HepG2 (cell line): ENCODE data around the gene PTCH1. TPM values are rescaled to one million over a fixed set of nuclear protein-coding genes. Genes with fewer than 3 reads are reported as not detected.

Experiments
- ATAC-seq: fragments of 200-7000 bp; cut with Tn5 transposase; 3 replicates; pipeline ENCODE4 v1.9.1; 2020; ENCODE audit warnings: mild to moderate bottlenecking, moderate library complexity
- BruUV-seq: library from RNA; stranded (reverse); fragments of 400-500 nt; replicated peaks from 2 replicates; lab custom pipeline; 2021; lab: Mats Ljungman, UMichigan
- CTCF ChIA-PET: fragments of 300-600 bp; formaldehyde crosslinking; extraction: SDS; loops from one replicate; lab custom pipeline; 2021; ENCODE audit warnings: low total read pairs, inconsistent platforms, low intra/inter-chr PET ratio; lab: Yijun Ruan, JAX
- POLR2A ChIA-PET: fragments of 350-600 bp; sonication (Branson Sonifier 250); formaldehyde crosslinking; loops from one replicate; lab custom pipeline; 2020; ENCODE audit warnings: antibody characterized with exemption, inconsistent platforms; lab: Yijun Ruan, JAX
- DNase-seq: peaks from one replicate; pipeline ENCODE4 v3.0.0-alpha.2; 2015; ENCODE audit warnings: low spot score
- FAIRE-seq: peaks from 3 replicates; lab custom pipeline; 2011; peaks lifted over from hg19 to GRCh38; lab: Jason Lieb, UNC
- H2AFZ ChIP-seq: one replicate; pipeline ENCODE4 v1.6.1; 2011; ENCODE audit warnings: low read length, inconsistent platforms
- H3K27ac ChIP-seq: fragments of 300-600 bp; 3 replicates; pipeline ENCODE4 v1.8.0; 2011; ENCODE audit warnings: mixed run types, mild to moderate bottlenecking, mixed read lengths, low read length, inconsistent platforms; ENCODE audit not compliant: insufficient read depth; ENCODE audit errors: extremely low read length
- H3K27me3 ChIP-seq, 2 experiments: fragments of 200-600 bp in 1 of 2; 2 replicates in 1 of 2; 3 replicates in 1 of 2; pipeline versions ENCODE4 v1.6.0 to v1.8.0; 2011; ENCODE audit warnings: low read length in 2 of 2, mild to moderate bottlenecking in 2 of 2, moderate library complexity in 2 of 2, inconsistent platforms in 1 of 2; ENCODE audit not compliant: insufficient read depth in 2 of 2, control insufficient read depth in 1 of 2
- H3K36me3 ChIP-seq, 2 experiments: fragments of 200-600 bp in 1 of 2; replicated peaks in 1 of 2; 2 replicates in 1 of 2; 3 replicates in 1 of 2; pipeline versions ENCODE4 v1.5.1 to v1.8.0; 2011; ENCODE audit warnings: low read length in 2 of 2, inconsistent platforms in 1 of 2; ENCODE audit not compliant: insufficient read depth in 2 of 2, control insufficient read depth in 1 of 2
- H3K4me1 ChIP-seq: 2 replicates; pipeline ENCODE4 v1.5.1; 2012; ENCODE audit warnings: low read length, inconsistent platforms; ENCODE audit not compliant: insufficient read depth
- H3K4me2 ChIP-seq: 2 replicates; pipeline ENCODE4 v1.6.0; 2011; ENCODE audit warnings: low read depth, low read length, inconsistent platforms
- H3K4me3 ChIP-seq, 3 experiments: fragments of 200-600 bp in 1 of 3; sonication (generic), shearing (Covaris generic) in 1 of 3; replicated peaks in 1 of 3; 2 replicates each; pipeline ENCODE4 v1.5.1; 2011 to 2016; ENCODE audit warnings: low read length in 3 of 3, inconsistent platforms in 2 of 3, low read depth in 2 of 3, mild to moderate bottlenecking in 2 of 3, control low read depth in 1 of 3, mixed read lengths in 1 of 3; ENCODE audit not compliant: insufficient read depth in 1 of 3
- H3K79me2 ChIP-seq: one replicate; pipeline ENCODE4 v1.6.1; 2011; ENCODE audit warnings: low read length, inconsistent platforms; ENCODE audit not compliant: insufficient read depth
- H3K9ac ChIP-seq: 2 replicates; pipeline ENCODE4 v1.6.0; 2011; ENCODE audit warnings: mild to moderate bottlenecking, low read depth, low read length, inconsistent platforms; ENCODE audit not compliant: insufficient read depth
- H3K9me3 ChIP-seq: 2 replicates; pipeline ENCODE4 v1.5.1; 2012; ENCODE audit warnings: mild to moderate bottlenecking, low read length
- H4K20me1 ChIP-seq: 2 replicates; pipeline ENCODE4 v1.6.0; 2011; ENCODE audit warnings: inconsistent platforms, mild to moderate bottlenecking, low read length, moderate library complexity; ENCODE audit not compliant: insufficient read depth
- GABPA ChIP-seq, 2 experiments: IDR thresholded peaks; 2 replicates each; pipeline ENCODE4 v1.6.1; 2011 to 2016; ENCODE audit warnings: low read depth in 2 of 2, low read length in 1 of 2, missing biosample characterization in 1 of 2, missing genetic modification characterization in 1 of 2
- LRRFIP1 ChIP-seq: sonication (generic); formaldehyde crosslinking; conservative IDR thresholded peaks from 2 replicates; pipeline ENCODE4 v1.4.0; 2020; ENCODE audit warnings: missing genetic modification reagents
- WGBS: methylation state at CpG from one replicate; pipeline ENCODE4 v1.1.6; 2017; ENCODE audit warnings: low lambda C conversion rate; 5-methylcytosine and 5-hydroxymethylcytosine counted together
- in situ Hi-C: cut with HindIII; loops from 2 replicates; pipeline ENCODE4 v1.10.0; 2017; ENCODE audit warnings: low pct_unique_long_range_greater_than_20kb; ENCODE audit not compliant: extremely low pct_ligation_motif_present
- intact Hi-C: fragments of 100-400 bp; cut with micrococcal nuclease; formaldehyde crosslinking; loops from one replicate; pipeline ENCODE4 v1.10.0; 2022; ENCODE audit not compliant: unreplicated experiment
- polyA plus RNA-seq, 8 experiments: library from polyadenylated mRNA; depleted of rRNA in 3 of 8; stranded (reverse) in 7 of 8; unstranded in 1 of 8; fragments of >200 nt; fragmentation: Illumina TruSeq in 4 of 8; extraction: Trizol in 4 of 8; gene quantifications; 2 replicates each; pipeline versions ENCODE4 v1.2.1 to v1.2.3, GENCODE V29; 2011 to 2016; ENCODE audit warnings: low read depth in 4 of 8, missing spikeins in 1 of 8, mixed read lengths in 1 of 8; ENCODE audit not compliant: insufficient read depth in 1 of 8
- total RNA-seq, 5 experiments: library from RNA; depleted of rRNA; stranded (reverse); fragments of >200 nt; fragmentation: Illumina TruSeq; extraction: Trizol; gene quantifications; 2 replicates each; pipeline ENCODE4 v1.2.3, GENCODE V29; 2016; ENCODE audit warnings: low read depth in 1 of 5
- TF ChIP-seq, protein P1 (sequence below): sonication (generic); formaldehyde crosslinking; IDR thresholded peaks from 2 replicates; pipeline ENCODE4 v1.5.0; 2020; ENCODE audit warnings: missing genetic modification reagents
- TF ChIP-seq, protein P2 (sequence below): sonication (generic); formaldehyde crosslinking; IDR thresholded peaks from 2 replicates; pipeline ENCODE4 v1.8.0; 2022; ENCODE audit warnings: low read depth, missing genetic modification reagents

Gene PTCH1
- total and polyA plus RNA-seq, 2 of the 13 experiments (the other 11 are each of a cell fraction or from before 2014, with no cell fraction given), result 2.8 to 3.9 TPM

GRCh38 chr9:95478335-95478734 lies 38.4 kb downstream of the PTCH1 start (continued):
- no peak for TF ChIP-seq LRRFIP1 (CRISPR knock-in tag)
- TF ChIP-seq, protein P1, sequence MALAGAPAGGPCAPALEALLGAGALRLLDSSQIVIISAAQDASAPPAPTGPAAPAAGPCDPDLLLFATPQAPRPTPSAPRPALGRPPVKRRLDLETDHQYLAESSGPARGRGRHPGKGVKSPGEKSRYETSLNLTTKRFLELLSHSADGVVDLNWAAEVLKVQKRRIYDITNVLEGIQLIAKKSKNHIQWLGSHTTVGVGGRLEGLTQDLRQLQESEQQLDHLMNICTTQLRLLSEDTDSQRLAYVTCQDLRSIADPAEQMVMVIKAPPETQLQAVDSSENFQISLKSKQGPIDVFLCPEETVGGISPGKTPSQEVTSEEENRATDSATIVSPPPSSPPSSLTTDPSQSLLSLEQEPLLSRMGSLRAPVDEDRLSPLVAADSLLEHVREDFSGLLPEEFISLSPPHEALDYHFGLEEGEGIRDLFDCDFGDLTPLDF (CRISPR knock-in tag), result no peak
- TF ChIP-seq, protein P2, sequence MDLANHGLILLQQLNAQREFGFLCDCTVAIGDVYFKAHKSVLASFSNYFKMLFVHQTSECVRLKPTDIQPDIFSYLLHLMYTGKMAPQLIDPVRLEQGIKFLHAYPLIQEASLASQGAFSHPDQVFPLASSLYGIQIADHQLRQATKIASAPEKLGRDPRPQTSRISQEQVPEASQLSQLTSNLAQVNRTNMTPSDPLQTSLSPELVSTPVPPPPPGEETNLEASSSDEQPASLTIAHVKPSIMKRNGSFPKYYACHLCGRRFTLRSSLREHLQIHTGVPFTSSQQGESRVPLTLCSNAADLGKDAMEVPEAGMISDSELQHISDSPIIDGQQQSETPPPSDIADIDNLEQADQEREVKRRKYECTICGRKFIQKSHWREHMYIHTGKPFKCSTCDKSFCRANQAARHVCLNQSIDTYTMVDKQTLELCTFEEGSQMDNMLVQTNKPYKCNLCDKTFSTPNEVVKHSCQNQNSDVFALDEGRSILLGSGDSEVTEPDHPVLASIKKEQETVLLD (CRISPR knock-in tag), result no peak

DNA sequence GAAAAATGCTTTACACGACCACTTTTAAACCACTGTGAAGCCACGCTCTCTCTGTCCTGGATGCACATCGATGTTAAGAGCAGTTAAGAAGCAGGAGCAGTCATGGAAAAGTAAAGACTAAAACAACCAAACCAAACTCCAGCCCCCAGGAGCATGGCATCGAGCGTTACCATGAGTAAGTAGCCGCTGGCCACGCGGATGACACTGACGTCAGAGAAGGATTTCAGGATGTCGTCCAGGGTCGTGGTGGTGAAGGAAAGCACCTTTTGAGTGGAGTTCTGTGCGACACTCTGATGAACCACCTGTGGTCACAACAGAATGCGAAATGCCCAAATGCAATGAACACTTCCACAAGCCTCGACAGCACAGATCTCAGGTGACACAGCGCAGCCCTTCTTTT lies 38.9 kb downstream of the PTCH1 start:
- no peaks in the 10 kb centered on the region for H3K4me1 ChIP-seq
- ATAC-seq (no peak), DNase-seq (no peak)
- H4K20me1 ChIP-seq, result no peaks in the 10 kb centered on the region; the same call in 1 of the 2 replicates
- CTCF ChIA-PET, result no interaction called here
- POLR2A ChIA-PET, result no interaction called here
- in situ Hi-C loops, result no loop called here
- H3K4me2 ChIP-seq, result no peak overlapping the region
- no TSS peak for BruUV-seq
- H2AFZ ChIP-seq, result no peak overlapping the region
- H3K79me2 ChIP-seq, result no peaks in the 10 kb centered on the region
- TF ChIP-seq GABPA (IDR thresholded peaks at IDR 0.05; ENCODE audit: low read depth, low read length) (no peak), GABPA (CRISPR knock-in tag; IDR thresholded peaks at IDR 0.05; ENCODE audit: low read depth) (no peak)
- TF ChIP-seq, all 625 proteins: peak for 0
- WGBS, result 98% methylated on average over 15 of the region's 15 CpGs
- H3K9me3 ChIP-seq, result no peaks in the 10 kb centered on the region
- FAIRE-seq, result no peak
- intact Hi-C loops, result no loop called here
- no peak overlapping the region for H3K9ac ChIP-seq
- H3K36me3 ChIP-seq, result peaks cover 25 to 62% of the 10 kb centered on the region in 2 experiments; a peak in 4 of 5 replicates
- H3K27ac ChIP-seq, result no peak overlapping the region
- no peaks in the 10 kb centered on the region for H3K27me3 ChIP-seq
- H3K4me3 ChIP-seq, result no peak overlapping the region
